ENCODE results near the gene MUTYH.
A peak's percentile ranks its signal among the peaks of the same experiment; 100 is the strongest.
"Not testable (repeated sequence)": the region's sequence is repeated elsewhere in the genome, so short reads cannot be mapped to it uniquely, and the experiment has no call there.

The MUTYH gene

DNA sequence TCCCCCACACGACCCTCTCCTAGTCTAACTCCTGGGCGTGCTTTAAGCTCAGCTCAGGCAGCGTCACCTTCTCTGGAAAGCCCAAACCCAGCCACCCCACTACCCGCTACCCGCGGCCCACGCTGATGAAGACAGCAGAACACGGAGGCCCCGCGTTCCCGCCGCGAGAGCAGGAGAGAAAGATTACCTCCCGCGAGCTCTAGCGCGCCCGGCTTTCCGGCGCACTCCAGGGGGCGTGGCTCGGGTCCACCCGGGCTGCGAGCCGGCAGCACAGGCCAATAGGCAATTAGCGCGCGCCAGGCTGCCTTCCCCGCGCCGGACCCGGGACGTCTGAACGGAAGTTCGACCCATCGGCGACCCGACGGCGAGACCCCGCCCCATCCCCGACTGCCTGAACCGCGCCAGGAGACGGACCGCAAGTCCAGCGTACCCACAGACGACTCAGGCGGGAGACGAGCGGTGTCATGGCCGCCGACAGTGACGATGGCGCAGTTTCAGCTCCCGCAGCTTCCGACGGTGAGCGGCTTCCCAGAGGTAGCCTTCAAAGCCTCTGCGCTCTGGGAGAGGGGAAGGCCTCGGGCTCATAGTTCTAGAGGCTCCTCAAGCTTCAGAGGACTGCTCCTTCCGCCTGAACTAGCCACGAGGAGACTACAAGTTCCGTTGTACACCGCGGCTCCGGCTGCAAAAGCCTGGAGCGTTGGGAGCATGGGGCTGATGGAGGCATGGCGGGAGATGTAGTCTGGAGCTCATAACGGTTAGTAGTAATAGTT, at the start of gene MUTYH, which contains the start of gene TOE1:
Gene MUTYH (minus strand): TSS at position 652 of the 770 bp plus-strand sequence. CDS start 5,935 bp downstream, outside the sequence.
Gene TOE1 (plus strand): TSS at position 382 of the 770 bp plus-strand sequence. CDS start 83 bp downstream, at position 465.
- DNase-seq (ENCODE audit: low read depth) = peak; percentile 95

DNA sequence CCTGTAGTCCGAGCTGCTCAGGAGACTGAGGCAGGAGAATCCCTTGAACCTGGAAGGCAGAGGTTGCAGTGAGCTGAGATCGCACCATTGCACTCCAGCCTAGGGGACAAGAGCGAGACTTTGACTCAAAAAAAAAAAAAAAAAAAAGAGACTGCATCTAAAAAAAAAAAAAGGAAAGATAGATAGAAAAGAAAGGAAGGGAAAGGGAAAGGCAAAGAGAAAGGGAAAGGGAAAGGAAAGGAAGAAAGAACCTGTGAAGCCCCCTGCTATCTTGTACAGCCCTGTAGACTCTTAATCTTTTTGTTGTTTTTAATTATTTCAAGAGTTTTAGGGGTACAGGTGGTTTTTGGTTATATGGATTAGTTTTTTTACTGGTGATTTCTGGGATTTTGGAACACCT, 46.0 kb upstream of the MUTYH start:
- DNase-seq (ENCODE audit: low read depth) = no peak

DNA sequence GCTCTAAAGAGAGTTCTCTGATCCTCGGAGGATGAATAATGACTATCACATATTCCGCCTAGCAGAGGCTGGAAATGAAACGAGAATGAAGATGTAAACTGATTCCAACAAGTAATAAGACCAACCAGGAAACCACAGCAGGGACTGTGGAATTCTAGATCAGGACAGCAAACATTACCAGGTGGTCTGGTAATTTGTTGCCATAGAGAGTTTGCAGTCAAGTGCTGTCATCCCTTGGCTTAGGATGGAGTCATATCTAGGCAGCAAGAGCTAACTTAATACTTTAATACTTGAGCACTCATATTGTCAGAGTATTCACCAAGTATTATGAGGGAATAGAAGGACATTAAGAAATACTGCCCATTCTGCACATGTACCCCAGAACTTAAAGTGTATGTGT, 45.1 kb upstream of the MUTYH start:
- DNase-seq (ENCODE audit: low read depth) = no peak

DNA sequence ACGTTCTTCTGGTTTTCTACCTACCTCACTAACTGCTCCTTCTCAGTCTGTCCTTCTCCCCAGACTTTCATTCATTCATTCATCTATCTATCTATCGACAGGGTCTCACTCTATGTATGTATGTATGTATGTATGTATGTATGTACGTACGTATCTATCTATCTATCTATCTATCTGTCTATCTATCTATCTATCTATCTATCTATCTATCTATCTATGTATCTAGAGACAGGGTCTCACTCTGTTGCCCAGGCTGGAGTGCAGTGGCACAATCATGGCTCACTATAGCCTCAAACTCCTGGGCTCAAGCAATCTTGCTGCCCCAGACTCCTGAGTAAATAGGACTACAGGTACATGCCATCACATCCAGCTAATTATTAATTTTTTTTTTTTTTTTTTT, 44.0 kb upstream of the MUTYH start:
- not testable (repeated sequence) for DNase-seq (ENCODE audit: low read depth)

DNA sequence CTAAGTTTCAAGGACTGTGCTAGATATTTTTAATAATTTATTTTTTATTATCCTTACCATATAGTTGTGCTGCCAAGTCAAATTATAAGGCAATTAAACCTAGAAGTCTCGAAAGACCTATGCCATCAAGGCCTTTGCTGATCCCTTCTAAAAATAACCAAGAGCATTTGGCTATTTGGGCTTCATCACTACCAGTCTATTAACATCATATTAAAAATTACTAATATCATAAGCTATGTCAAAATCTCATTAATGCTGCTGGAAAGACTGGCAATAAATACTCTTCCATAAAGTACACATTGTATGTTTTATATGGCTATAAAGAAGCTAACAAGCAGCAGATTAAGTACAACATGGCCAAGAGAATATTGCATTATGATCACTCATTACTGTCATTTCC, 43.0 kb upstream of the MUTYH start:
- no peak for DNase-seq (ENCODE audit: low read depth)

DNA sequence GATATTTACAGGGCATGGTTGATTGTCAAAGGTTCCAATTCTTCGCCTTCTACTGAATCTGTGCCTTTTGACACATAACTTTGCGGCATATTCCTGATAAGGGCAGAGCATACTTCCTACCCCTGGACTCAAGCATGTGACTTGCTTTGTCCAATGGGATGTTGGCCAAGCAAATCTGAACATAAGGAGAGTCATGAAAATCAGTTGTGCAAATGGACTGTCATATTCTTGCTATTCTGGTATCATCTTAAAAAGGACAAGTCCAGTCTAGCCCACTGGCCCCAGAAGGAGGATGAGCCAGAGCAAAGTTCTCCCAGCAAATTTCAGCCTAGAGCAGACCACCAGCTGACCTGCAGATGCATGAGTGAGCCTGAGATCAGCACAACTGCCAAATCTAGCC, 41.0 kb upstream of the MUTYH start:
- DNase-seq (ENCODE audit: low read depth) = no peak

DNA sequence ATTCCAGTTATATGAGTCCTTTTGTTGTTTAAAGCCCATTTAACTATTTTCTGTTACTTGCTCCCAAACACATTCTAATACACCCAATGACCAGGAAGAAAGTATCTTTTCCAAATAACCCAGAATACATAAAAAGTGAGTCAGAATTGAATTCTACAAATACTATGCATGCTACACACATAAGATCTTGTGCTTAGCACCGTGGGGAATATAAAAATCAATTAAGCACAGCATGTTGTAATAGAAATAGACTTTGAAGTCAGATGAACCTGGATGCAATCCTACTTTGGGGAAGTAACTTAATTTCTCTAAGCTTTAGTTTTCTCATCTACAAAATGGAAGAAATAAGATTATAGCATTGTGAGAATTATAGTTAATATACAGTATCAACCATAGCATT, 40.5 kb upstream of the MUTYH start:
- DNase-seq (ENCODE audit: low read depth) = no peak

DNA sequence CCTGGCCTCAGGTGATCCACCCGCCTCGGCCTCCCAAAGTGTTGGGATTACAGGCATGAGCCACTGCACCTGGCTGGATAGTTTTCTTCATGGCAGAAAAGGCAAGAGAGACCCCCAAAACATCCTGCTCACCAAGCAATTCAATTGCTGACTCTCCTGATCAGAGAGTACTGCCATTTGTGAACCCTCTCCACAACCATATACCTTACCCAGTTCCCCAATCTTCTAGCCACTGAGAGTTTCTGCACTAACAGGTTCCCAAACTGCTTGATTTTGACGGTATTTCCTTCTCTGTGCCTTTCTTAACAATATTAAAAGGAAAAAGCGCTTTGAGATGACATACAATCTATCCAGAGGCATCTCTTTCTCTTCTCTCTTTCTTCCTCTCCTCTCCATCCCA, 39.9 kb upstream of the MUTYH start:
- no peak for DNase-seq (ENCODE audit: low read depth)

DNA sequence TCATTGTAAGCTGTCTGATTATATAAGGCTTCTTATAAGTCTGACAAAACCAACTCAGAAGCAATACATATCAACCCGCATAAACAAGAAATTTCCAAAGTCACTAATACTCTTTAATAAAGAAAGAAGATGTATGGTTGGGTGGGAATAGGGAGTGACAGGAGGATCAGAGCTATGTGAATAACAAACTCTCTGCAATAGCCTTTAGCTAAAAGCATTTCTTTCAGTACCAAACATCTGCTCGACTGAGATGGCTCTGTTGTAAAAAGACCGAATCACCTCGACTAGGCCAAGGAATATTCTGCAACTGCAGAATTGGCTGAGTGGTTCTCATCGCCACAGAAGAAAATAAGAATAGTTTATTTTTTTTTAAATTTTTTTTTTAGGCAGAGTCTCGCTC, 39.3 kb upstream of the MUTYH start:
- no peak for DNase-seq (ENCODE audit: low read depth)

DNA sequence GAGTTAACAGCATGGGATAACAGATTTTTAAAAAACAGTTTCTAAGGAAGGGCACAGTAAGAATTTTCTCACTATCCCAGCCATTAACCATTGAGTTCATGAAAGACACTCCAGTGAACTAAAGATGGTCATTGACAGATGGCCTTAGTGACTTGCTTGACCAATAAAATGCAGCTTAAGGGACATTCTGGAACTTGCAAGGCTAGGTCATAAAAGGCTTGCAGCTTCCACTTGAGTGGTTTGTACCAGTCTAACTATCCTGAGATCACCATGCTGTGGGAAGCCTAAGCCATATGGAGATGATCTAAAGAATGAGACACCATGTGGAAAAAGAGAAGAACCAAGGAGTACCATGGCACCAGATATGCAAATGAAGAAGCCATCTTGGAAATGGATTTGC, 37.9 kb upstream of the MUTYH start:
- no peak for DNase-seq (ENCODE audit: low read depth)

DNA sequence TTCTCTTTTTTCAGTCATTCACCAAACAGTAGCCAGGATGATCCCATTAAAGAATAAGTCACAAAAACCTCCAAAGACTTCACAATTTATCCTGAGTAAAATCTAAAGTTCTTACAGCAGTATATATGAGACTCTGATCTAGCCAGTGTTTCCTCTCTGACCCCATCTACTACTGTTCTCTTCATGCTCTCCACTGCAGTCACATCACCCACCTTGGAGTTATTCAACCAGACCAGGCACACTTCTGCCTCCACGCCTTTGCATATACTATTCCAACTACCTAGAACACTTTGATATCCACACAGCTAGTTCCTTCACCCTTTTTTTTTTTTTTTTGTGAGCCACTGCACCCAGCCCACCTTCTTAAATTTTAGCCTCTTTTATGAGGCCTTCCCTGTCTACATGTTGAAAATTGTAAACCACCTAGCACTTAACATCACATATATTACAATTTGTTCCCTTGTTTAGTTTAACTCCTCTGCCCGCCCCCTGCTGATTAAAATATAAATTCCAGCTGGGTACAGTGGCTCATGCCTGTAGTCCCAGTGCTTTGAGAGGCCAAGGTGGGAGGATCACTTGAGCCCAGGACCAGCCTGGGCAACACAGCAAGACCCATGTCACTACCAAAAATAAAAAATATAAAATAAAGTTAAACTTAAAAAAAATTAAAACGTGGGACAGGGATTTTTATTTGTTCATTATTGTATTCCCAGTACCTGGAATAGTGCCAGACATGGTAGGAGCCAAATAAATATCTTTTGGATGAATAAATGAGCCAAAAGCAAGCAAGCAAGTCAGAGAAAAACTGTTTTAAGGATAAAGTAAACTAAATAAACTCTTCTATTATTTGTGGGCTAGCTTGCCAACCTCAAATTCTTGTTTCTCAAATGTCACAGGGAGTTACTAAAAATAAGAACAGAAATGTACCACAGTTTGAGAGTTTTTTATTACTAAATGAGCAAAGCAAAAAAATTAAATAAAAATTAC, 35.2 kb upstream of the MUTYH start:
- DNase-seq (ENCODE audit: low read depth) = no peak

DNA sequence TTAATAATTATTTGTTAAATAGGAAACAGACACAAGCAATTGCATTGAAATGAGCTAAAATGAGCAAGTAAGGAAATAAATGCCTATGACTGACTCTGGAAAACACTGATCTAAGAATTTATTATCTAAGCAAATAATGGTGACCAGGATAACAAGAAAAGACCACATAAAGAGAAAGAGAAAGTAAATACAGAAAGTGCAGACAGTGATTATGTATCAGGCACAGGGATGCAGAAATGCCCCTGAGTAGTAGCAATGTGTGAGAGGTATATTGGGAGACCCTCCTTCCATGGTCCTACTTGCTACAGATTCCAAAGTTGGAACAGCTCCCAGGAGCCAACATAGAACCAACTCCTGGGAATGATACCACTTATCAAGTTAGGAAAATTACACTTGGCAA, 33.3 kb upstream of the MUTYH start:
- DNase-seq (ENCODE audit: low read depth) = no peak

DNA sequence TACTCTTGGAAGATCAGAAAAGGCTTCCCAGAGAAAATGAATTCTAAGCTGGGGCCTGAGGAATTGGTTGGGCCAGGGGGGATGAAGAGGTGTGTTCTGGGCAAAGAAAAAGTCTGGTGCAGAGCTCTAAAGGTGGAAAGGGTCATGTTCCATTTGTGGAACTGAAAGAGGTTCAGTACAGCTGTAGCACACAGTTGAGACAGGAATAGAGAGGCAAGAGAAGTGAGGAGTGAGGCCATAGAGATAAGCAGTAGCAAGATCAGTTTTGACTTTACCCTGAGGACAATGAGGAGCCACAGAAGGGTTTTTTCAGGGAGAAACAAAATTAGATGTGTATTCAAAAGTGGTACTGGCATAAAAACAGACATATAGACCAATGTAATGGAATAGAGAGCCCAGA, 30.3 kb upstream of the MUTYH start:
- no peak for DNase-seq (ENCODE audit: low read depth)

DNA sequence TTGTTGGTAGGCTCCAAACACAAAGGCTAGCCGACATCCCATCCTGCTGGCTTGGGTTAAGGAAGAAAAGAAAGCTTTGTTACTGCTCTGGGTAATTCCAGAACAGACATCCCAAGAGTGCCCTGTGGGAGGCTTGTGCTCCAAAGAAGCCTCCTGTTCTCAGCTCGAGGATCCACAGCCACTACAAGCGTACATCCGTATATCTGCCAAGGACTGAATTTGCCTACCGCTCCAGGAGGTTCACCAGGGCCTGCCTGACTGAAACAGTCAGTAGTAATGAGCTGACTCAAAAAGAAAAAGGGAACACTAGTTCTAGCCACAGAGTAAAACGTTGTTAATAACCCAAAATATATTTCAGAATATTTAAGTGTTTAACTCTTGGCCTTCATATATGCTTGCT, 24.8 kb upstream of the MUTYH start:
- DNase-seq (ENCODE audit: low read depth) = no peak

DNA sequence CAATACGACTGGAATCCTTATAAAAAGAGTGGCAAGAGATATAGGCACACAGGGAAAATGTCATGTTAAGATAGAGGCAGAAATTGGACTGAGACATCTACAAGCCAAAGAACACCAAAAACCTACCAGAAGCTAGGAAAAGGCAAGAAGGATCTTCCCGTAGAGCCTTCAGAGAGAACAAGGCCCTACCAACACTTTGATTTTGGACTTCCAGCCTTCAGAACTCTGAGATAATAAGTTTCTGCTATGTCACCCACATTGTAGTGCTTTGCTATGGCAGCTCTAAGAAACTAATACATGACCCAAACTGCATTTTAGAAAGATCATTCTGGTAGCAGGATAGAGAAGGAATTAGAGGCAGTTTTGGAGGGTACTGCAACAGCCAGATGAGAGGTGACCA, 24.1 kb upstream of the MUTYH start:
- no peak for DNase-seq (ENCODE audit: low read depth)

DNA sequence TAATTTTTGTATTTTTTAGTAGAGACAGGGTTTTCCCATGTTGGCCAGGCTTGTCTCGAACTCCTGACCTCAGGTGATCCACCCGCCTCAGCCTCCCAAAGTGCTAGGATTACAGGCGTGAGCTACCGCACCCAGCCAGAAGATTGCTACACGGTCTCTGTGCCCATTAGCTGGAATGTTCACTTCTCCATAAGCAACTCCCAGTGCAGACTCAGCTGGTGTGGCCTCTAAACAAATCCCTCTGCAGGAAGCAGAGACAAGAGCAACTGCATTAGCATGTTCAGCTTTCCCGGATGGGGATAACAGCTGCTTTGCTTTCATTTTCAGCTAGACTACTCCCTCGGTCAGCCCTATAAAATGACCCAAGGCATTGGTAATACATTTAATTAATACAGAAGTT, 20.7 kb upstream of the MUTYH start:
- not testable (repeated sequence) for DNase-seq (ENCODE audit: low read depth)

DNA sequence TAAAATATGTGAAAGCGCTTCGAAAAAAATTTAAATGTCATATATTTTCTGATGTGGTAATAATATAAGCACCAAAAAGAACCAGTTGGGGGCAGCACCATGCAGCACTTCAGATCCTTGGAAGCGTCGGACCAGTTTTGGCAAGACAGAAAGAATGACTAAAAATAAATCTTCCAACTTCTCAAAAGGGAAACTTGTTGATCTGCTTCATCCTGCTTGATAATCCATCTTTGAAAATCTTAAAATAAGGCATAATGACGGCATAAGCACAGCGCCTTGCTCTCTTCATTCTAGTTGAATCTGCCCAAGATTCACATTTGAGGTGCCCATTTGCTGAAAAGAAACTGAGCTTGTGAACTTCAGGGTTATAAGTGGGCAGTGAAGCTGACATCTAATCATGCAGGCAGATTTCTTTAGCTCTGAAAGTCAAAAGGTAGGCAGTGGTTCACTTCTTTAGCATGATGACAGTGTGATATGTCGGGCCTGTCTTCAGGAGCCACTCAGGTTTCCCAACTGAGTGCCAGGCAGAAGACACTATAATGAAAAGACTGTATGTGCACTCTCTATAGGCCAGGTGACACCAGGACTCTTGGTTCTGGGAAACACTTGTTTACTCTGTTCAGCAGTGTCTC, 19.8 kb upstream of the MUTYH start:
- peak; percentile 42 for DNase-seq (ENCODE audit: low read depth)

DNA sequence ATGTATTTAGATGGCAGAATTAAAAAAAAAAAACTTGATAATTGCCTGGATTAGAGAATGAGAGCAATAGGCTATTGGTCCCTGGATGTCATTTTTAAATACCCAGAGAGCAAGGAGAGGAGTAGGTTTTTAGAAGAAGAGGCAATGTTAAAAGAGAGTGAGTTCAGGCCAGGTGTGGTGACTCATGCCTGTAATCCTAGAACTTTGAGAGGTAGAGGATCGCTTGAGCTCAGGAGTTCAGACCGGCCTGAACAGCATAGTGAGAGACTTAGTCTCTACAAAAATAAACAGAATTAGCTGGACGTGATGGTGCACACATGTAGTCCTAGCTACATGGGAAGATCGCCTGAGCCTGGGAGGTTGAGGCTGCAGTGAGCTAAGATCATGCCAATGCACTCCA, 15.9 kb upstream of the MUTYH start:
- no peak for DNase-seq (ENCODE audit: low read depth)

DNA sequence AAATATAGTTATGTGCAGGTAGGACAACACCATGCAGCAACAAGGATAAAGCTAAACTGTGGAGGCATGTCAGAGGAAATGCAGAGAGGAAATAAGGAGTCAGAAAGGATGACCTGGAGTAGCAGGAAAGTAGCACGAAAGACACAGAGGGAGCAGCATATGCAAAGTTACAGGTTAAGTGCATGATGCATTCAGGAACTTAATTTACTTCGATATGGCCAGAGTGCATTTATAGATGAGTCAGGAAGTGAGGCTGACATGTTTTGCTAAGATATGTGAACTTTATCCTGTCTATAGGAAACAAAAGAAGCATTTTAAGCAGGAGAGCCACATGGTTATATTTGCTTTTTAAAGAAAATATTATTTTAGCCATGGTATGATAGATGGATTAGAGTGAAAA, 15.4 kb upstream of the MUTYH start:
- no peak for DNase-seq (ENCODE audit: low read depth)

DNA sequence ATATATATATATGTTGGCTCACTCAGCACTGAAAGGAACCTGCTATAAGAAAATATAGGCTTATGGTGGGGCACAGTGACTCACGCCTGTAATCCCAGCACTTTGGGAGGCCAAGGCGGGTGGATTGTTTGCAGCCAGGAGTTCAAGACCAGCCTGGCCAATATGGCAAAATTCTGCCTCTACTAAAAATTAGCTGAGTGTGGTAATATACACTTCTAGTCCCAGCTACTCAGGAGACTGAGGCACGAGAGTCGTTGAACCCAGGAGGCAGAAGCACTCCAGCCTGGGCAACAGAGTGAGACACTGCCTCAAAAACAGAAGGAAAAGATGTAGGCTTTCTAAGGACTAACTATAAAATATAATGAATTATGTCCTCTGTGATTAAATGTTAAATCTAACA, 14.6 kb upstream of the MUTYH start:
- no peak for DNase-seq (ENCODE audit: low read depth)

DNA sequence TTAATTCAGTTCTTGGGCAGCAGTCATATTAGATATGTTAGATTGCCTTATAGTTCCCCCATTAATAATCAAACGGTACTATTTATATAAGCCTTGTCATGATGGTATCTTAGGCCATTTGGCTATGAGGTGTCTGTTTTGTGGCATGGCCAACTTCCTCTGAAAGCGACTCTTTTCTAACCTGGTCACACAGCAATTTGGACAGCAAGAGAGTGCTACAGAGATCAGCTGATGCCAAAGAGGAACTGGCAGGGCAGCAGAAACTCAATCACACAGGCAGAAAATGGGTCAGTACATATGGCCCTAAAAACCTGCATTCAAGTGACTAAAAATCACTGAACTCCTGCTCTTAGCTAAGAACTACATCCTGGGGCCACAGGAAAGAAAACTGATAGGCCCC, 13.4 kb upstream of the MUTYH start:
- DNase-seq (ENCODE audit: low read depth) = no peak

DNA sequence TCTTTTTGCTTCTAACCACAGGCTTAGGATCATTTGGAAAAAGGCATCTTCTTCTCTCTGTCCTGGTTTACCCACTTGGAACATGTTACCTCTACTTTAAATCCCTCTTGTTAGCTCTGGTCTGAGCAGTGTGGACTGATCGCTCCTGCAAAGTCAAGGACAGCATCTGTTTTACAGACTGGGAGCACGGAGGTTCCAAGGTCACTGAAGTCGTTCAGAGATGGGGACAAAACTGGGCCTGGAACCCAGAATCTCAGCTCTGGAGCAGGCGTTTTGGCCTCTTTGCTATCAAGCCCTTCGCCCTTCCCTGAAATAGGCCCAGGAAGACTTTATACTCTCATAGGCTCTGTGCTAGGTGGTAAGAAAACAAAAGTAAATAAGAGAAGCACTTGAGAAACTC, 11.3 kb upstream of the MUTYH start:
- no peak for DNase-seq (ENCODE audit: low read depth)

All from activated T-cell treated with anti-CD3 and anti-CD28 coated beads for 24 hours (primary cell).